HL-60 (cell line): ENCODE data around the gene NANOS2.
A peak's percentile ranks its signal among the peaks of the same experiment; 100 is the strongest.

Experiments used
- DNase-seq, 2 experiments: peaks; one replicate each; pipeline ENCODE4 v3.0.0-alpha.2; 2010 to 2020; ENCODE audit warnings: low read depth in 1 of 2, low spot score in 1 of 2
- H3K27ac ChIP-seq: fragments of 250-450 bp; sonication (Bioruptor Pico); replicated peaks from 2 replicates; pipeline ENCODE4 v1.5.1; 2020; ENCODE audit warnings: mild to moderate bottlenecking, moderate library complexity
- H3K27me3 ChIP-seq: fragments of 250-450 bp; sonication (Bioruptor Pico); 2 replicates; pipeline ENCODE4 v1.5.1; 2021; ENCODE audit warnings: mild to moderate bottlenecking, moderate library complexity; ENCODE audit not compliant: insufficient read depth, poor library complexity, severe bottlenecking
- H3K4me3 ChIP-seq: replicated peaks from 2 replicates; pipeline ENCODE4 v1.5.1; 2011; ENCODE audit warnings: mild to moderate bottlenecking, control low read depth, low read length; ENCODE audit not compliant: insufficient read depth
- GABPA ChIP-seq: IDR thresholded peaks from 2 replicates; pipeline ENCODE4 v1.6.1; 2012; ENCODE audit warnings: low read depth
- POLR2AphosphoS5 ChIP-seq: IDR thresholded peaks from 2 replicates; pipeline ENCODE4 v1.6.1; 2012; ENCODE audit warnings: low read depth
- SPI1 ChIP-seq: IDR thresholded peaks from 2 replicates; pipeline ENCODE4 v1.6.1; 2012; ENCODE audit warnings: low read depth, mild to moderate bottlenecking, borderline replicate concordance
- TF ChIP-seq, protein P1 (sequence below): IDR thresholded peaks from 2 replicates; pipeline ENCODE4 v1.6.1; 2012; ENCODE audit warnings: low read depth; ENCODE audit not compliant: insufficient replicate concordance
- TF ChIP-seq, protein P2 (sequence below): IDR thresholded peaks from one replicate; pipeline ENCODE4 v1.5.1; 2011; ENCODE audit warnings: low read length, control low read depth, inconsistent platforms; ENCODE audit not compliant: insufficient read depth

Gene NANOS2

DNA sequence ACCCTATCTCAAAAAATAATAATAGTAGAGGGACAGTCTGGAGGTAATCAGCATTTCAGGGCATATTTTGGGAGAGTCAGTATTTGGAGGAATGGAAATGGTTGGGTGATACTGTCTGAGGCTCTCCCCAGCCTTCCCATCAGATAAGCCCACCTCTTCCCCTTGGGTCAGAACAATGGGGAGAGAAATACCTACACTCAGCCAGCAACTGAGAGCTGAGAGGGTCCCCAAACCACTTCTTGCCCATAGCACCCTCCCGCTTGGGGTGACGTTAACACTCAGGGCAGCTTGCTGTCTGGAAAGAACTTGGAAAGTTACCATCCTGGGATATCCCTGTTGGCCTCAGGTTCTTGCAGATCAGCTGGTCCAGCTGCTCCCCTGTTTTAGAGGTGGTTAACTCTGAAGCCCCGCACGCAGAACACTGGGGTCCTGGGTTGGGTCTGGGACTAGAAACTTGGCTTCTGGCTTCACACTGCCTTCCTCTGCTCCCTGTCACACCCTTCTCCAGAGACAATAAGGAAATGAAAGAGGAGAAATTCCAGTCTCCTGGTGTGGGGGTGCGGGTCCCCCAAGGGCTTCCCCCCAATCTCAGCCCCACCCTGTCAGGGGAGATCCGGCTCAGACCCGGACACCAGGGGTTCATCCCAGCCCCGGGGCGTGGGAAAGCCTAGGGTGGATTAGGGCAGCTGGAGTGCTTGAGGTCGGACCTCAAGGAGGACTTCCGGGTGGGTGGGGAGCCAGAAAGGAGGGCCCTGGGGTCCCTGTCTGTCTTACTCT lies 48.0 kb downstream of the NANOS2 start:
- no peak overlapping the region for H3K27ac ChIP-seq

DNA sequence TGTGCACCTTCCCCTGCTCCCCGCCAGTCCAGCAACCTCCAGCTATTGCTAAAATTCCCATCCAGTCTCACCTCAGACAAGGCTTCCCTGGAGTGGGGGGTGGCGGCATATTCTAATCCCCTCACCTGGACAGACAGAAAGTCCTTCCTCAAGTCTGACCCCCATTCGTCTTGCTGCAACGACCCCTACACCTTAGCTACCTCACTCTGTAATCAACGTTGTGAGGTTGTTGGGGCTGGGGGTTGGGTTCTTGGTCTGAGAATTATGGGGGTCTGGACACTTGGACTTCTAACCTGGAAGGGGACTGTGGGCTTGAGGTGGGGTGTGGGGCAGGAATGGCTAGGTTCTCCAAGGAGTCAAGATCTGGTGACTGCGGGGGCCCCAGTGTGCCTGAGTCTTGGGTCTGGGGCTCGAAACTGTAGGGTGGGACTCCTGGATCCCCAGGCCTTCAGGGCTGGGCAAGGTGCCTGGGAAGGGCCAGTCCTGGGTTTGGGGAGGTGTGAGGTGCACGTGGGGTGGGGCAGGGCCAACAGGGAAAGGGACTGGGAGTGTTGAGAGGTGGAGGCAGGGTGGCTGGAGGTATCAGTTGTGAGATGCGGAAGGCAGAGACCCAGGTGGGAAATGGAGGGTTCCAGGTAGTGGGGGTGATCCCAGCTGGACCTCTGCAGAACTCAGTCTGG lies 49.2 kb downstream of the NANOS2 start:
- Histone ChIP-seq H3K27ac (no peak overlapping the region), H3K4me3 (no peak overlapping the region), H3K27me3 (peaks cover 31% of the 10 kb centered on the region)
- no peak for TF ChIP-seq GABPA
- TF ChIP-seq SPI1 = no peak
- no peak for TF ChIP-seq POLR2AphosphoS5
- TF ChIP-seq, protein P1, sequence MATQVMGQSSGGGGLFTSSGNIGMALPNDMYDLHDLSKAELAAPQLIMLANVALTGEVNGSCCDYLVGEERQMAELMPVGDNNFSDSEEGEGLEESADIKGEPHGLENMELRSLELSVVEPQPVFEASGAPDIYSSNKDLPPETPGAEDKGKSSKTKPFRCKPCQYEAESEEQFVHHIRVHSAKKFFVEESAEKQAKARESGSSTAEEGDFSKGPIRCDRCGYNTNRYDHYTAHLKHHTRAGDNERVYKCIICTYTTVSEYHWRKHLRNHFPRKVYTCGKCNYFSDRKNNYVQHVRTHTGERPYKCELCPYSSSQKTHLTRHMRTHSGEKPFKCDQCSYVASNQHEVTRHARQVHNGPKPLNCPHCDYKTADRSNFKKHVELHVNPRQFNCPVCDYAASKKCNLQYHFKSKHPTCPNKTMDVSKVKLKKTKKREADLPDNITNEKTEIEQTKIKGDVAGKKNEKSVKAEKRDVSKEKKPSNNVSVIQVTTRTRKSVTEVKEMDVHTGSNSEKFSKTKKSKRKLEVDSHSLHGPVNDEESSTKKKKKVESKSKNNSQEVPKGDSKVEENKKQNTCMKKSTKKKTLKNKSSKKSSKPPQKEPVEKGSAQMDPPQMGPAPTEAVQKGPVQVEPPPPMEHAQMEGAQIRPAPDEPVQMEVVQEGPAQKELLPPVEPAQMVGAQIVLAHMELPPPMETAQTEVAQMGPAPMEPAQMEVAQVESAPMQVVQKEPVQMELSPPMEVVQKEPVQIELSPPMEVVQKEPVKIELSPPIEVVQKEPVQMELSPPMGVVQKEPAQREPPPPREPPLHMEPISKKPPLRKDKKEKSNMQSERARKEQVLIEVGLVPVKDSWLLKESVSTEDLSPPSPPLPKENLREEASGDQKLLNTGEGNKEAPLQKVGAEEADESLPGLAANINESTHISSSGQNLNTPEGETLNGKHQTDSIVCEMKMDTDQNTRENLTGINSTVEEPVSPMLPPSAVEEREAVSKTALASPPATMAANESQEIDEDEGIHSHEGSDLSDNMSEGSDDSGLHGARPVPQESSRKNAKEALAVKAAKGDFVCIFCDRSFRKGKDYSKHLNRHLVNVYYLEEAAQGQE = no peak
- TF ChIP-seq, protein P2, sequence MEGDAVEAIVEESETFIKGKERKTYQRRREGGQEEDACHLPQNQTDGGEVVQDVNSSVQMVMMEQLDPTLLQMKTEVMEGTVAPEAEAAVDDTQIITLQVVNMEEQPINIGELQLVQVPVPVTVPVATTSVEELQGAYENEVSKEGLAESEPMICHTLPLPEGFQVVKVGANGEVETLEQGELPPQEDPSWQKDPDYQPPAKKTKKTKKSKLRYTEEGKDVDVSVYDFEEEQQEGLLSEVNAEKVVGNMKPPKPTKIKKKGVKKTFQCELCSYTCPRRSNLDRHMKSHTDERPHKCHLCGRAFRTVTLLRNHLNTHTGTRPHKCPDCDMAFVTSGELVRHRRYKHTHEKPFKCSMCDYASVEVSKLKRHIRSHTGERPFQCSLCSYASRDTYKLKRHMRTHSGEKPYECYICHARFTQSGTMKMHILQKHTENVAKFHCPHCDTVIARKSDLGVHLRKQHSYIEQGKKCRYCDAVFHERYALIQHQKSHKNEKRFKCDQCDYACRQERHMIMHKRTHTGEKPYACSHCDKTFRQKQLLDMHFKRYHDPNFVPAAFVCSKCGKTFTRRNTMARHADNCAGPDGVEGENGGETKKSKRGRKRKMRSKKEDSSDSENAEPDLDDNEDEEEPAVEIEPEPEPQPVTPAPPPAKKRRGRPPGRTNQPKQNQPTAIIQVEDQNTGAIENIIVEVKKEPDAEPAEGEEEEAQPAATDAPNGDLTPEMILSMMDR = no peak
- no peak for DNase-seq

More for the DNA sequence above, 48.0 kb downstream of the NANOS2 start:
- DNase-seq = no peak
- TF ChIP-seq, protein P2 = no peak
- no peak for TF ChIP-seq SPI1
- Histone ChIP-seq H3K27me3 (peaks cover 31% of the 10 kb centered on the region), H3K4me3 (no peak overlapping the region)

DNA sequence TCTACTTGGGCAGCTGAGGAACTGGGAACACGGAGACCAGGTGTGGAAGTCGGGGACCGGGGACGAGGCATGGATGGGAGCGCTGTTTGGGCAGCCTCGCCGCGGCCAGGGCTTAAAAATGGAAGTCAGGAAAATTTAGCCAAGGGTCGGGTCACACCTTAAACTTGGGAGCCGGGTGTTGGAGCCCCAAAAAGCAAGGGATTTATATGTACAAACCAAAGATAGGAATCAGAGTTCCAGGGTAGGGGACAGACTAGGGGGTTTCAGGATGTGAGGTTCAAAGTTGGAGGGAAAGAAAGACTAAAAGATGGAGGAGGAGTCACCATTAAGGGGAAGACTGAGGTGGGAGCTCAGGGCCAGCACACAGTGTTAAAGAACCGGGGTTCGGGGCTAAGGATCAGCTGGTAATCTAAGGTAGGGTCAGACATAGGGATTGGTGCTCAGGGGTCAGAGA lies 49.9 kb downstream of the NANOS2 start:
- Histone ChIP-seq H3K27ac (no peak overlapping the region), H3K4me3 (no peak overlapping the region), H3K27me3 (peaks cover 31% of the 10 kb centered on the region)
- TF ChIP-seq, protein P2 = no peak
- TF ChIP-seq SPI1 (no peak), POLR2AphosphoS5 (no peak), GABPA (no peak)
- no peak for DNase-seq

DNA sequence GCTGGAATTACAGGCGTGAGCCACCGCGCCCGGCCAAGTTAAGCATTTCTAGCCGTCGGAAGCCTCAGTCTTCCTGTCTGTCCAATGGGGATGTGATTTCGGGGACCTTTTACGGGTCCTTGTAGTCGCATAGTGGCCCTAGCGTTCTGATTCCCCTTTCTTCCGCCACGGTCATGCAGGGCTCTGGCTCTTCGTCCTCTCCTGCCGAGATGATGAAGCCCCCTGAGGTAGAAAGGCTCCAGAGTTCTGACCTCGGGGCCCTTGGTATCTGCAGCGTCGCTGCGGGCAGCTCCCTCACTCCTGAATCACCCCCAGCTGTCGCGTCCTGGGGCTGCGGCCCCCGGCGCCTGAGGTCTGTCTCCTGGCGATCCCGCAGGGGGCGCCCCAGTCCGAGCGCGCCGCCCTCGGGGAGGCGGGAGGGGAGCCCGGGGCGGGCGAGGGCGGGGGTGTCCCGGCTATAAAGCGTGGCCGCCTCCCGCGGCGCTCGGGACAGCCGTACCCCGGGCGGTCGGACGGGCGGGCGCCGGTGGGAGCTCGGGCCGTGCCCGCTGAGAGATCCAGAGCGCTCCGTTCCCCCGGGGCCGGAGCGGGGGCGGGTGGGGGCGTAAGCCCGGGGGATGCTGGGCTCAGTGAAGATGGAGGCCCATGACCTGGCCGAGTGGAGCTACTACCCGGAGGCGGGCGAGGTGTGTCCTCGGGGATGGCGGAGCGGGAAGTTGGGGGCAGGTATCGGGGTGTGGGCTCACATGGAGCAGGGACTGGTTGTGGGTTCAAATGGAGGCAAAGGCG lies 50.5 kb downstream of the NANOS2 start, which contains the start of gene FOXA3:
Gene FOXA3 (plus strand): TSS at position 487 of the 789 bp plus-strand sequence. CDS start 131 bp downstream, at position 618.
- H3K4me3 ChIP-seq = peak within 1 kb of the TSS; percentile 37
- TF ChIP-seq SPI1 (no peak), GABPA (no peak), POLR2AphosphoS5 (no peak)
- TF ChIP-seq, protein P1 = no peak
- TF ChIP-seq, protein P2 = no peak
- no peak for DNase-seq
- peaks cover 31% of the 10 kb centered on the region for H3K27me3 ChIP-seq
- no peak within 1 kb of the TSS for H3K27ac ChIP-seq
